DOHH2 (cell line): ENCODE results near the gene ST6GALNAC1.

Experiments used
- H3F3A ChIP-seq: fragments of 200-600 bp; sonication (generic), shearing (Covaris generic); 2 replicates; pipeline ENCODE4 v1.6.0; 2016; ENCODE audit warnings: antibody characterized with exemption, mild to moderate bottlenecking; ENCODE audit not compliant: control insufficient read depth, insufficient read depth
- H3K27ac ChIP-seq: fragments of 200-600 bp; sonication (generic); 2 replicates; pipeline ENCODE4 v1.5.1; 2014; ENCODE audit warnings: low read depth, mild to moderate bottlenecking, low read length, moderate library complexity
- H3K27me3 ChIP-seq: fragments of 200-600 bp; sonication (generic); 2 replicates; pipeline ENCODE4 v1.6.1; 2014; ENCODE audit warnings: mild to moderate bottlenecking, low read length, mixed read lengths; ENCODE audit not compliant: control insufficient read depth
- H3K36me3 ChIP-seq: fragments of 200-600 bp; sonication (generic); 2 replicates; pipeline ENCODE4 v1.6.1; 2014; ENCODE audit warnings: mild to moderate bottlenecking, low read length, moderate library complexity, mixed read lengths; ENCODE audit not compliant: control insufficient read depth
- H3K4me1 ChIP-seq: fragments of 200-600 bp; sonication (generic); 2 replicates; pipeline ENCODE4 v1.6.1; 2014; ENCODE audit warnings: mild to moderate bottlenecking, low read length, mixed read lengths; ENCODE audit not compliant: control insufficient read depth
- H3K4me2 ChIP-seq: fragments of 200-600 bp; sonication (generic); 2 replicates; pipeline ENCODE4 v1.6.0; 2014; ENCODE audit warnings: mild to moderate bottlenecking, low read length, moderate library complexity
- H3K4me3 ChIP-seq: fragments of 200-600 bp; sonication (generic); 2 replicates; pipeline ENCODE4 v1.5.1; 2014; ENCODE audit warnings: mild to moderate bottlenecking, low read length, mixed read lengths
- H3K79me2 ChIP-seq: fragments of 200-600 bp; sonication (generic); 2 replicates; pipeline ENCODE4 v1.6.1; 2014; ENCODE audit warnings: mild to moderate bottlenecking, low read length, mixed read lengths; ENCODE audit not compliant: control insufficient read depth
- H3K9me2 ChIP-seq: fragments of 200-600 bp; sonication (generic); replicated peaks from 2 replicates; pipeline ENCODE4 v1.6.1; 2014; ENCODE audit warnings: mild to moderate bottlenecking, low read length, mixed read lengths; ENCODE audit not compliant: control insufficient read depth
- H3K9me3 ChIP-seq: fragments of 200-600 bp; sonication (generic); 2 replicates; pipeline ENCODE4 v1.6.1; 2014; ENCODE audit warnings: antibody characterized with exemption, low read length, mixed read lengths; ENCODE audit not compliant: control insufficient read depth, insufficient read depth
- H4K20me1 ChIP-seq: fragments of 200-600 bp; sonication (generic); 2 replicates; pipeline ENCODE4 v1.6.0; 2014; ENCODE audit warnings: low read depth, mild to moderate bottlenecking, antibody characterized with exemption, low read length, moderate library complexity; ENCODE audit not compliant: control insufficient read depth, insufficient read depth
- EZH2phosphoT487 ChIP-seq: fragments of 200-600 bp; sonication (generic); IDR thresholded peaks from 2 replicates; pipeline ENCODE4 v1.6.1; 2017; ENCODE audit warnings: borderline replicate concordance, mild to moderate bottlenecking, antibody characterized with exemption, low read length, moderate library complexity, mixed read lengths
- TF ChIP-seq, protein P1 (sequence below): fragments of 200-600 bp; sonication (generic); IDR thresholded peaks from one replicate; pipeline ENCODE4 v1.5.1; 2014; ENCODE audit warnings: antibody characterized with exemption, mild to moderate bottlenecking, low read depth, low read length; ENCODE audit not compliant: poor library complexity, severe bottlenecking

Gene ST6GALNAC1

GRCh38 chr17:76674600-76674999 lies 31.0 kb upstream of the ST6GALNAC1 start:
- H3K9me3 ChIP-seq = no peaks in the 10 kb centered on the region; the same call in 1 of the 2 replicates
- H3K4me1 ChIP-seq = peaks cover 19% of the 10 kb centered on the region
- peaks cover 4% of the 10 kb centered on the region; the same call in 1 of the 2 replicates for H3K36me3 ChIP-seq
- no peak overlapping the region for H3K27ac ChIP-seq
- no peak overlapping the region for H3K4me2 ChIP-seq
- H3K27me3 ChIP-seq = peaks cover 3% of the 10 kb centered on the region
- no peak overlapping the region for H3K4me3 ChIP-seq
- H4K20me1 ChIP-seq = no peaks in the 10 kb centered on the region
- TF ChIP-seq, protein P1, sequence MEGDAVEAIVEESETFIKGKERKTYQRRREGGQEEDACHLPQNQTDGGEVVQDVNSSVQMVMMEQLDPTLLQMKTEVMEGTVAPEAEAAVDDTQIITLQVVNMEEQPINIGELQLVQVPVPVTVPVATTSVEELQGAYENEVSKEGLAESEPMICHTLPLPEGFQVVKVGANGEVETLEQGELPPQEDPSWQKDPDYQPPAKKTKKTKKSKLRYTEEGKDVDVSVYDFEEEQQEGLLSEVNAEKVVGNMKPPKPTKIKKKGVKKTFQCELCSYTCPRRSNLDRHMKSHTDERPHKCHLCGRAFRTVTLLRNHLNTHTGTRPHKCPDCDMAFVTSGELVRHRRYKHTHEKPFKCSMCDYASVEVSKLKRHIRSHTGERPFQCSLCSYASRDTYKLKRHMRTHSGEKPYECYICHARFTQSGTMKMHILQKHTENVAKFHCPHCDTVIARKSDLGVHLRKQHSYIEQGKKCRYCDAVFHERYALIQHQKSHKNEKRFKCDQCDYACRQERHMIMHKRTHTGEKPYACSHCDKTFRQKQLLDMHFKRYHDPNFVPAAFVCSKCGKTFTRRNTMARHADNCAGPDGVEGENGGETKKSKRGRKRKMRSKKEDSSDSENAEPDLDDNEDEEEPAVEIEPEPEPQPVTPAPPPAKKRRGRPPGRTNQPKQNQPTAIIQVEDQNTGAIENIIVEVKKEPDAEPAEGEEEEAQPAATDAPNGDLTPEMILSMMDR = no peak
- no peak for TF ChIP-seq EZH2phosphoT487
- H3K9me2 ChIP-seq = no peaks in the 10 kb centered on the region
- peaks cover 8% of the 10 kb centered on the region for H3K79me2 ChIP-seq
- no peaks in the 10 kb centered on the region for H3F3A ChIP-seq

DNA sequence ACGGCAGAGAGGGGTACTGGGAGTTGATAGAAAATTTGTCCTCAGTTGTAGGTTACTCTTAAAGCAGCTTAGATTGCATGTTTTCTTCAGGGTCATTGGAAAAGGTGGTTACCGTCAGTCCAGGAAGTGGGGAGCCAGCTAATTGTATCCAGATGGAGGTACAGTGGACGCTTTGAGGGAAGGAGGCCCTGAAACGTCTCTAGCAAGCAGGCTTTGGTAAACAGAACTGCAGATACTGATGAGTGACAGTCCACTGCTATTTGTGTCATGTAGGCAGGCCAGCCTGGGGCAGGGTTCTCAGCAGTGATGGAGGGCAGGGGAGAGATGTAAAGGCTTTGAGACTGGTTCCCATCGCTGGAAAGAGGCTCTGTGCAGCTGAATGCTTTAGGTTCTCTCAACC lies 30.2 kb upstream of the ST6GALNAC1 start:
- TF ChIP-seq EZH2phosphoT487 = no peak
- TF ChIP-seq, protein P1 = no peak
- H3K9me2 ChIP-seq = no peaks in the 10 kb centered on the region
- no peak overlapping the region for H3K27ac ChIP-seq
- no peaks in the 10 kb centered on the region for H3F3A ChIP-seq
- H3K27me3 ChIP-seq = peaks cover 2% of the 10 kb centered on the region
- no peaks in the 10 kb centered on the region; the same call in 1 of the 2 replicates for H3K9me3 ChIP-seq
- H3K4me1 ChIP-seq = peaks cover 19% of the 10 kb centered on the region
- no peak overlapping the region for H3K4me3 ChIP-seq
- peaks cover 8% of the 10 kb centered on the region for H3K79me2 ChIP-seq
- no peak overlapping the region for H3K4me2 ChIP-seq
- peaks cover 4% of the 10 kb centered on the region; the same call in 1 of the 2 replicates for H3K36me3 ChIP-seq
- H4K20me1 ChIP-seq = no peaks in the 10 kb centered on the region

GRCh38 chr17:76672892-76673291 lies 29.3 kb upstream of the ST6GALNAC1 start:
- H3K4me2 ChIP-seq = peak overlapping the region; percentile 90
- TF ChIP-seq EZH2phosphoT487 = no peak
- TF ChIP-seq, protein P1 = no peak
- no peak overlapping the region for H3K4me3 ChIP-seq

More at GRCh38 chr17:76672892-76673291, 29.3 kb upstream of the ST6GALNAC1 start:
- H4K20me1 ChIP-seq = no peaks in the 10 kb centered on the region
- no peaks in the 10 kb centered on the region for H3K9me2 ChIP-seq
- peaks cover 6% of the 10 kb centered on the region for H3K27me3 ChIP-seq
- peaks cover 4% of the 10 kb centered on the region; the same call in 1 of the 2 replicates for H3K36me3 ChIP-seq
- peaks cover 8% of the 10 kb centered on the region for H3K79me2 ChIP-seq
- H3F3A ChIP-seq = no peaks in the 10 kb centered on the region
- H3K4me1 ChIP-seq = peaks cover 19% of the 10 kb centered on the region
- no peaks in the 10 kb centered on the region; the same call in 1 of the 2 replicates for H3K9me3 ChIP-seq
- H3K27ac ChIP-seq = no peak overlapping the region
